WTC11 (cell line): ENCODE measurements around the gene SPAG9. TPM values are rescaled to one million over a fixed set of nuclear protein-coding genes. Genes with fewer than 3 reads are reported as not detected.

ENCODE experiments used
- ATAC-seq: fragments of 200-7000 bp; cut with Tn5 transposase; 2 replicates; pipeline ENCODE4 v1.10.0; 2021; ENCODE audit warnings: mild to moderate bottlenecking, moderate library complexity
- CTCF ChIA-PET: fragments of 300-600 bp; sonication (Branson Sonifier 250); formaldehyde crosslinking; loops from one replicate; lab custom pipeline; 2021; ENCODE audit warnings: antibody characterized with exemption; lab: Charles Lee
- POLR2A ChIA-PET: fragments of 350-600 bp; sonication (Branson Sonifier 250); formaldehyde crosslinking; loops from one replicate; lab custom pipeline; 2021; ENCODE audit warnings: antibody characterized with exemption; lab: Charles Lee
- DNase-seq: peaks from one replicate; pipeline ENCODE4 v3.0.0; 2021; ENCODE audit warnings: low spot score
- H3K27ac Mint-ChIP-seq: 2 replicates; pipeline ENCODE4 v1.8.0; 2021; ENCODE audit warnings: mixed read lengths
- H3K27me3 Mint-ChIP-seq: 2 replicates; pipeline ENCODE4 v1.8.0; 2021; ENCODE audit warnings: low read depth, mild to moderate bottlenecking, moderate library complexity, mixed read lengths
- H3K36me3 Mint-ChIP-seq: 2 replicates; pipeline ENCODE4 v1.8.0; 2021; ENCODE audit warnings: mixed read lengths
- H3K4me1 Mint-ChIP-seq: 2 replicates; pipeline ENCODE4 v1.8.0; 2022; ENCODE audit warnings: mixed read lengths
- H3K4me3 Mint-ChIP-seq: 2 replicates; pipeline ENCODE4 v1.8.0; 2021; ENCODE audit warnings: mild to moderate bottlenecking, moderate library complexity, mixed read lengths
- H3K9me3 Mint-ChIP-seq: 2 replicates; pipeline ENCODE4 v1.8.0; 2021; ENCODE audit warnings: mixed read lengths
- CREM ChIP-seq: sonication (generic); formaldehyde crosslinking; IDR thresholded peaks from 2 replicates; pipeline ENCODE4 v1.8.1; 2022; ENCODE audit warnings: mild to moderate bottlenecking, missing genetic modification reagents, moderate library complexity
- E2F1 ChIP-seq: sonication (generic); formaldehyde crosslinking; IDR thresholded peaks from 2 replicates; pipeline ENCODE4 v1.8.0; 2022; ENCODE audit warnings: mild to moderate bottlenecking, missing genetic modification reagents
- ELF4 ChIP-seq: sonication (generic); formaldehyde crosslinking; IDR thresholded peaks from 2 replicates; pipeline ENCODE4 v1.8.1; 2022; ENCODE audit warnings: low read depth, mild to moderate bottlenecking, moderate library complexity, missing genetic modification reagents
- ESRRA ChIP-seq: sonication (generic); formaldehyde crosslinking; IDR thresholded peaks from 2 replicates; pipeline ENCODE4 v1.8.1; 2022; ENCODE audit warnings: mild to moderate bottlenecking, missing genetic modification reagents, borderline replicate concordance
- FOXK1 ChIP-seq: sonication (generic); formaldehyde crosslinking; IDR thresholded peaks from 2 replicates; pipeline ENCODE4 v1.8.0; 2022; ENCODE audit warnings: mild to moderate bottlenecking, moderate library complexity, missing genetic modification reagents
- HMGA2 ChIP-seq: fragments of 250-450 bp; sonication (Bioruptor Pico); IDR thresholded peaks from 2 replicates; pipeline ENCODE4 v1.4.0; 2021; ENCODE audit warnings: mild to moderate bottlenecking, moderate library complexity
- JUN ChIP-seq: sonication (generic); formaldehyde crosslinking; IDR thresholded peaks from 2 replicates; pipeline ENCODE4 v1.8.0; 2023; ENCODE audit warnings: mild to moderate bottlenecking, missing genetic modification reagents
- KAT7 ChIP-seq: sonication (generic); formaldehyde crosslinking; IDR thresholded peaks from 2 replicates; pipeline ENCODE4 v1.8.1; 2023; ENCODE audit warnings: missing genetic modification reagents, mild to moderate bottlenecking, borderline replicate concordance
- NFYB ChIP-seq: sonication (generic); formaldehyde crosslinking; conservative IDR thresholded peaks from 2 replicates; pipeline ENCODE4 v1.8.0; 2022; ENCODE audit warnings: low read depth, missing genetic modification reagents
- OVOL2 ChIP-seq: fragments of 250-450 bp; sonication (Bioruptor Pico); IDR thresholded peaks from 2 replicates; pipeline ENCODE4 v1.9.0; 2021; ENCODE audit warnings: mild to moderate bottlenecking, borderline replicate concordance
- RELA ChIP-seq: sonication (generic); formaldehyde crosslinking; IDR thresholded peaks from 2 replicates; pipeline ENCODE4 v1.8.1; 2022; ENCODE audit warnings: missing genetic modification reagents, mild to moderate bottlenecking, borderline replicate concordance
- USF2 ChIP-seq: sonication (generic); formaldehyde crosslinking; IDR thresholded peaks from 2 replicates; pipeline ENCODE4 v1.8.1; 2023; ENCODE audit warnings: mild to moderate bottlenecking, missing genetic modification reagents, moderate library complexity
- ZNF121 ChIP-seq: sonication (generic); formaldehyde crosslinking; IDR thresholded peaks from 2 replicates; pipeline ENCODE4 v1.8.0; 2023; ENCODE audit warnings: missing genetic modification reagents
- ZNF138 ChIP-seq: sonication (generic); formaldehyde crosslinking; conservative IDR thresholded peaks from 2 replicates; pipeline ENCODE4 v1.8.1; 2022; ENCODE audit warnings: mild to moderate bottlenecking, moderate library complexity, missing genetic modification reagents
- ZNF396 ChIP-seq: fragments of 250-450 bp; sonication (Bioruptor Pico); IDR thresholded peaks from 2 replicates; pipeline ENCODE4 v1.8.0; 2021; ENCODE audit warnings: mild to moderate bottlenecking, moderate library complexity, borderline replicate concordance
- ZNF423 ChIP-seq: fragments of 250-450 bp; sonication (Bioruptor Pico); IDR thresholded peaks from 2 replicates; pipeline ENCODE4 v2.1.2; 2022; ENCODE audit warnings: mild to moderate bottlenecking, moderate library complexity
- ZNF512 ChIP-seq: sonication (generic); formaldehyde crosslinking; IDR thresholded peaks from 2 replicates; pipeline ENCODE4 v1.8.1; 2022; ENCODE audit warnings: missing genetic modification reagents, borderline replicate concordance
- total RNA-seq: library from RNA; stranded (reverse); gene quantifications from 3 replicates; pipeline ENCODE4 v1.2.3, GENCODE V29; 2021
- TF ChIP-seq, protein P1 (sequence below): sonication (generic); formaldehyde crosslinking; IDR thresholded peaks from 2 replicates; pipeline ENCODE4 v1.8.0; 2022; ENCODE audit warnings: mild to moderate bottlenecking, missing genetic modification reagents
- TF ChIP-seq, protein P2 (sequence below): sonication (generic); formaldehyde crosslinking; IDR thresholded peaks from 2 replicates; pipeline ENCODE4 v1.8.0; 2023; ENCODE audit warnings: mild to moderate bottlenecking, missing genetic modification reagents

SPAG9 gene
- total RNA-seq, 1 experiment from 2014 or later, result 51.9 TPM

- TF ChIP-seq KAT7 (no peak), USF2 (no peak), ZNF512 (CRISPR knock-in tag) (no peak)
These were observed 84.6 kb downstream of the SPAG9 start (continued) for GRCh38 chr17:51036084-51036483.

DNA sequence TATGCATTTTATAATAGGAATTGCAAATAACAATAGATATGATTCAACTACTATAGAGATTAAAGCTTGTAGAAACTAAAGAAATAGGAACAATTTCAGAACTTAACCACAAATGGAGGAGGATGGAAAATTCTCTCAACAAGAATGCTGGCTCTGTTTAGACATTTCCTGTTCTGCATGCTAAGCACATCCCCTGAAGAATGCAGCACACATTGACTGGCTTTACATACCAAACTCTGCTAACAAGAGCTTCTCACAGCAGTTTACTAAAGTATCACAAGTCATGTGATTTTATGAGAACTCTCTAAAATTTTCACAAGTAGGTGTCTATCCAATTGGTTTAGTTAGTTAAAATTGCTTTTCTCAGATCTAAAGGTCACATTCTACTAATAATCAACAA is 85.2 kb downstream of the SPAG9 start:
- ChIA-PET POLR2A (no interaction called here), CTCF (interaction anchor here (0.9 to 1.1 kb wide), 3 partner anchors 11 to 118 kb away, joined by 3 to 4 read pairs (median 3); partner anchors contain the start of gene NME1)
- Mint-ChIP-seq H3K27ac (peak overlapping the region; percentile 4; the same call in 1 of the 2 replicates), H3K4me3 (no peak overlapping the region), H3K36me3 (no peaks in the 10 kb centered on the region), H3K4me1 (peaks cover 12% of the 10 kb centered on the region), H3K27me3 (no peaks in the 10 kb centered on the region), H3K9me3 (no peaks in the 10 kb centered on the region)
- ATAC-seq, result peak; percentile 67
- TF ChIP-seq ZNF396 (CRISPR knock-in tag) (no peak), OVOL2 (CRISPR knock-in tag) (no peak), ELF4 (CRISPR knock-in tag) (no peak), ZNF138 (no peak), USF2 (no peak), ZNF423 (CRISPR knock-in tag) (no peak), FOXK1 (CRISPR knock-in tag) (no peak), JUN (no peak), CREM (no peak), RELA (CRISPR knock-in tag) (no peak), ESRRA (CRISPR knock-in tag) (no peak), NFYB (no peak), ZNF121 (CRISPR knock-in tag) (no peak), E2F1 (CRISPR knock-in tag) (no peak), HMGA2 (CRISPR knock-in tag) (no peak)
- TF ChIP-seq, protein P1, sequence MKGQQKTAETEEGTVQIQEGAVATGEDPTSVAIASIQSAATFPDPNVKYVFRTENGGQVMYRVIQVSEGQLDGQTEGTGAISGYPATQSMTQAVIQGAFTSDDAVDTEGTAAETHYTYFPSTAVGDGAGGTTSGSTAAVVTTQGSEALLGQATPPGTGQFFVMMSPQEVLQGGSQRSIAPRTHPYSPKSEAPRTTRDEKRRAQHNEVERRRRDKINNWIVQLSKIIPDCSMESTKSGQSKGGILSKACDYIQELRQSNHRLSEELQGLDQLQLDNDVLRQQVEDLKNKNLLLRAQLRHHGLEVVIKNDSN (CRISPR knock-in tag), result no peak
- TF ChIP-seq, protein P2, sequence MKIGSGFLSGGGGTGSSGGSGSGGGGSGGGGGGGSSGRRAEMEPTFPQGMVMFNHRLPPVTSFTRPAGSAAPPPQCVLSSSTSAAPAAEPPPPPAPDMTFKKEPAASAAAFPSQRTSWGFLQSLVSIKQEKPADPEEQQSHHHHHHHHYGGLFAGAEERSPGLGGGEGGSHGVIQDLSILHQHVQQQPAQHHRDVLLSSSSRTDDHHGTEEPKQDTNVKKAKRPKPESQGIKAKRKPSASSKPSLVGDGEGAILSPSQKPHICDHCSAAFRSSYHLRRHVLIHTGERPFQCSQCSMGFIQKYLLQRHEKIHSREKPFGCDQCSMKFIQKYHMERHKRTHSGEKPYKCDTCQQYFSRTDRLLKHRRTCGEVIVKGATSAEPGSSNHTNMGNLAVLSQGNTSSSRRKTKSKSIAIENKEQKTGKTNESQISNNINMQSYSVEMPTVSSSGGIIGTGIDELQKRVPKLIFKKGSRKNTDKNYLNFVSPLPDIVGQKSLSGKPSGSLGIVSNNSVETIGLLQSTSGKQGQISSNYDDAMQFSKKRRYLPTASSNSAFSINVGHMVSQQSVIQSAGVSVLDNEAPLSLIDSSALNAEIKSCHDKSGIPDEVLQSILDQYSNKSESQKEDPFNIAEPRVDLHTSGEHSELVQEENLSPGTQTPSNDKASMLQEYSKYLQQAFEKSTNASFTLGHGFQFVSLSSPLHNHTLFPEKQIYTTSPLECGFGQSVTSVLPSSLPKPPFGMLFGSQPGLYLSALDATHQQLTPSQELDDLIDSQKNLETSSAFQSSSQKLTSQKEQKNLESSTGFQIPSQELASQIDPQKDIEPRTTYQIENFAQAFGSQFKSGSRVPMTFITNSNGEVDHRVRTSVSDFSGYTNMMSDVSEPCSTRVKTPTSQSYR (CRISPR knock-in tag), result no peak
- DNase-seq, result no peak
